Lower leg skin (tissue), 4 donors: ENCODE results near the gene CREB5. TPM values are rescaled to one million over a fixed set of nuclear protein-coding genes. Genes with fewer than 3 reads are reported as not detected.

Experiments used
- DNase-seq, 2 donors: peaks; one replicate each; pipeline ENCODE4 v3.0.0-alpha.2; 2019; ENCODE audit warnings: low spot score in 2 of 2
- H3K4me3 ChIP-seq: fragments of 200-600 bp; sonication (generic); 2 replicates; pipeline ENCODE4 v1.5.1; 2017; ENCODE audit warnings: mild to moderate bottlenecking, low read depth; ENCODE audit not compliant: poor library complexity, severe bottlenecking
- POLR2A ChIP-seq, 2 donors: fragments of 450-650 bp; IDR thresholded peaks; one replicate each; pipeline ENCODE4 v1.6.1; 2016 to 2017; ENCODE audit warnings: antibody characterized with exemption in 2 of 2, mild to moderate bottlenecking in 1 of 2, moderate library complexity in 1 of 2
- WGBS, 2 donors: methylation state at CpG; one replicate each; pipeline ENCODE4 v1.1.5; 2018; 5-methylcytosine and 5-hydroxymethylcytosine counted together
- intact Hi-C: fragments of 100-400 bp; cut with DNase I; formaldehyde crosslinking; loops from one replicate; pipeline ENCODE4 v1.15.0; 2023; ENCODE audit warnings: low total_unique reads
- total RNA-seq, 4 donors: library from RNA; depleted of rRNA; stranded (reverse); fragments of >200 nt; gene quantifications; one replicate each; pipeline ENCODE4 v1.1.0, GENCODE V29; 2016
- TF ChIP-seq, protein P1 (sequence below), 3 donors: fragments of 450-650 bp; IDR thresholded peaks; one replicate each; pipeline ENCODE4 v1.5.1; 2016; ENCODE audit warnings: antibody characterized with exemption in 3 of 3, mild to moderate bottlenecking in 3 of 3, moderate library complexity in 2 of 3

CREB5 gene
- total RNA-seq, 4 donors from 2014 or later: 2.5 to 15.0 (median 5.4) TPM

DNA sequence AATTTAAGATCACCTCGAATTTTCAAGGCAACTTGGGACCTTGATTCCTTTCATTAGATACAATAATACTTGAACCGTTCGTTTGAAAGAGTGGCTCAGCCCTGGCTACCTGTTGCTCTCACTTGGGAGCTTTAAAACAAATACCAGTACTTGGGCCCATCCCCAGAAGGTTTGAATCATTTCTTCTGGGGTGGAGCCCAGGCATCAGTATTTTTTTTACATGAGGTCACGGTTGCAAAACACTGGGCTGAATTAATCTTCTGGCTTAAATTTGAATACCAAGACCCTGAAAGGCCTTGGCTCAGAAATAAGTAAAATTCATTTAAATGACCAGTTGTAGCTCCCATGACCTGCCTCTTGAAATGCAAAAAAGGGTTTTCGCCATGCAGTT, 214.9 kb downstream of the CREB5 start:
- WGBS, 2 donors: 63 to 78% methylated on average over 5 of the region's 5 CpGs
- intact Hi-C loops: no loop called here
- TF ChIP-seq, protein P1, sequence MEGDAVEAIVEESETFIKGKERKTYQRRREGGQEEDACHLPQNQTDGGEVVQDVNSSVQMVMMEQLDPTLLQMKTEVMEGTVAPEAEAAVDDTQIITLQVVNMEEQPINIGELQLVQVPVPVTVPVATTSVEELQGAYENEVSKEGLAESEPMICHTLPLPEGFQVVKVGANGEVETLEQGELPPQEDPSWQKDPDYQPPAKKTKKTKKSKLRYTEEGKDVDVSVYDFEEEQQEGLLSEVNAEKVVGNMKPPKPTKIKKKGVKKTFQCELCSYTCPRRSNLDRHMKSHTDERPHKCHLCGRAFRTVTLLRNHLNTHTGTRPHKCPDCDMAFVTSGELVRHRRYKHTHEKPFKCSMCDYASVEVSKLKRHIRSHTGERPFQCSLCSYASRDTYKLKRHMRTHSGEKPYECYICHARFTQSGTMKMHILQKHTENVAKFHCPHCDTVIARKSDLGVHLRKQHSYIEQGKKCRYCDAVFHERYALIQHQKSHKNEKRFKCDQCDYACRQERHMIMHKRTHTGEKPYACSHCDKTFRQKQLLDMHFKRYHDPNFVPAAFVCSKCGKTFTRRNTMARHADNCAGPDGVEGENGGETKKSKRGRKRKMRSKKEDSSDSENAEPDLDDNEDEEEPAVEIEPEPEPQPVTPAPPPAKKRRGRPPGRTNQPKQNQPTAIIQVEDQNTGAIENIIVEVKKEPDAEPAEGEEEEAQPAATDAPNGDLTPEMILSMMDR (IDR thresholded peaks at IDR 0.05): no peak
- TF ChIP-seq POLR2A (IDR thresholded peaks at IDR 0.05): no peak

DNA sequence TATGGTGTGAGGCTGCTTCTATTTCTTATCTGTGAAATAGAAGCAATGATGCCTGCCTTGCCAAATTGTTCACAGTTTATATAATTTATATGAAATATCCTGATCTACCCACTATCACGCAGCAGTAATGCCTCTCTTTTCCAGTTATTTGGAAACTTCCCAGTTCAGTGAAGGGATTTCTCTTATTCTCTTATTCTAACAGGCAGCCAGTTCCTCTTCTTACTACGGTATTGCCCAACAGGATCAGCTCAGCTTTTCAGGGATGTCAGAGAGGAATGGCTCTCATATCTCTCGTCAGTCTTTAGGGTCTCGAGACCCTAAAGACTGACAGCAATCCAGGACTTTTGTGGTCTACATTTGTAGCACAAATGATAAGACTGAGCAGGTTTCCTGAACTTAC, 215.6 kb downstream of the CREB5 start:
- no peak overlapping the region for H3K4me3 ChIP-seq
- TF ChIP-seq, protein P1 (IDR thresholded peaks at IDR 0.05): no peak
- TF ChIP-seq POLR2A (IDR thresholded peaks at IDR 0.05): no peak
- WGBS, 2 donors: 73 to 77% methylated on average over 4 of the region's 4 CpGs
- DNase-seq: no peak
- intact Hi-C loops: no loop called here

More for the DNA sequence above, 214.9 kb downstream of the CREB5 start:
- no peak overlapping the region for H3K4me3 ChIP-seq
- no peak for DNase-seq

DNA sequence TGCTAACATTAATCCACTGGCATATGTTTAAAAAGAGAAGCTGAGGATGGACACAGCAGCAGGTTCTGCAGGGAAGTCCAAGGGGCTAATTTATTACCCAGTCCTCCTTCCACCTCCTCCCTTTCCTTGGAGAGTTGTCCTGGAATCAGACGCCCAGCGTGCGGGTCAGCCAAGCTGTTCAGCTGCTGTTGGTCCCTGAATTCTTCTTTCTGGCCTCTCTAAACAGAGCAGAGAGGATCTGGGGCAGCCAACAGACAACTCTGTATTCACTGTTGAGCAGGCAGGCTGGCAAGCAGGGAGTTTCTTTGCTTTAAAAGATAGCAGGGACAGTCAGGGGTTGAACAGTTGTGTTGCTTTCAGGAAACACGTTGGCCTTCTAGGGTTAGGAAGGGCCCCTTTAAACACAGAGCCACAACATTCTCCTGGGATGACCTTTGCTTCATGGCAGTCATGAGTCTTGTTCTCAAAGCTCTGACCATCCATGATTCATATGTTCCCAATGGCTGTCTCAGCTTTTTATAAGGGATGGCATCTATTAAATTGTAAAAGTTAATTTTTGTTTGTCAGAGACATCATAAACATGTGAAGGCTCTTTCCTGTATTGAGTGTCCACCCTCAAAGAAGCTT, 217.0 kb downstream of the CREB5 start:
- intact Hi-C loops: no loop called here
- DNase-seq: no peak
- 66 to 70% methylated on average over 4 of the region's 4 CpGs for WGBS, 2 donors
- TF ChIP-seq, protein P1 (IDR thresholded peaks at IDR 0.05): no peak
- no peak for TF ChIP-seq POLR2A (IDR thresholded peaks at IDR 0.05)
- H3K4me3 ChIP-seq: no peak overlapping the region

DNA sequence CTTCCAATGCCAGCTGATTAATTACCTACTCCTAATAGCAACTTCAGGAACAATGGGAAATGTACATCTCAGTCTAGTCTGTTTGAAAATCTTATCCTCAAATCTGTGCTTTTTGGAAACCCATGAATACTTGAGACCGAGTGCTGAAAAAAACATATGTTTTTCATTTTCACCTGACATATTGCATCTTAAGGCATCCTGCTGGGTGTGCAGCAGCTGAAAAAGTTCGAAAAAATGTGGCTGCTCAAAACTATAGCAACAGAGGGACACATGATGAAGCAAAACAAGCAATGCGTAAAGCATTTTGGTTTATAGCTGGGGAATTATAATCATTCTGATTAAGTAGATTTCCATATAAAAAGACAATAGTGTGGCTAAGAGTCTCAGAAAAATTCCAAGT, 218.0 kb downstream of the CREB5 start:
- intact Hi-C loops: no loop called here
- H3K4me3 ChIP-seq: no peak overlapping the region
- WGBS, 2 donors: 67 to 84% methylated on average over 3 of the region's 3 CpGs
- DNase-seq: no peak
- TF ChIP-seq, protein P1 (IDR thresholded peaks at IDR 0.05): no peak
- no peak for TF ChIP-seq POLR2A (IDR thresholded peaks at IDR 0.05)

DNA sequence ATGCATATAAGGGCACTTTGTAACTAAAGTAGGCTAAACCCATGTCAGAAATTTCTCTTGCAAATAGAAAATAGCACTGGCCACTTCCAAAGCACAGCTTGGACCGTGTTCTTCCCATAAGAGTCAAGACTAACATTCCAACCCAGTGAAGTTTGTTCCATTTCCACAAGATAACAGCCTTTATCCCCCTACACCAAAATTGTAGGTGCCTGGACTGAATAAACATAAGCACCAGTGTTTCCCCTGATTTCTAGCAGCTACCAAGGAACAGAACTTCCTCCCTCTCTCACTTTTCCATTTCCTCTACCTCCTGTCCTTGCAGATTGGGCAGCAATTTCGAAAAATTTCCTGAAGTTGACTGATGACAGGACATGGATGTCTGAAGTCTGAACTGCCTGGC, 219.7 kb downstream of the CREB5 start:
- intact Hi-C loops: no loop called here
- H3K4me3 ChIP-seq: no peak overlapping the region
- no peak for DNase-seq
- 72 to 75% methylated on average over 2 of the region's 2 CpGs for WGBS, 2 donors
- TF ChIP-seq POLR2A (IDR thresholded peaks at IDR 0.05): no peak
- TF ChIP-seq, protein P1 (IDR thresholded peaks at IDR 0.05): no peak

DNA sequence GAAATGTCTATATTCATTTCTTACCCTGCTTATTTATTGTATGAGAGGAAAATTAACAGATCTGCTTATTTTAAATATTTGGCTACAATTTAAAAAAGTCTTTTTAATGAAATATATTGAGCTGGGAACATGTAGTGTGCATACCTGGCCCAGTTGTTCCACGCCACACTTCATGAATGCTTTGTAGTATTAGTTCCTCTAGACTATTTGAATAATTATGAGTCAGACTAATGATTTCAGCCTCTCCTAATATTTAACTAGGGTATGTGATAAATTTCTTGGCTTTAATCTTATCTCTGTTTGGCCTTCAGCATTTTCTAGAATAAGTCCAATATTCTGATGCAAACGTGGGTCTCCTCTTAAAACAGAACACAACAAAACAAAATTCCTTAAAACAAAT, 226.6 kb downstream of the CREB5 start:
- TF ChIP-seq, protein P1 (IDR thresholded peaks at IDR 0.05): no peak
- TF ChIP-seq POLR2A (IDR thresholded peaks at IDR 0.05): no peak
- no peak overlapping the region for H3K4me3 ChIP-seq
- 72 to 78% methylated on average over 2 of the region's 2 CpGs for WGBS, 2 donors
- no peak for DNase-seq
- intact Hi-C loops: no loop called here
